Stomach (tissue), 9 donors: ENCODE data around the gene MACROD1. TPM values are rescaled to one million over a fixed set of nuclear protein-coding genes. Genes with fewer than 3 reads are reported as not detected.

ENCODE experiments used
- DNase-seq, 2 donors: peaks; one replicate each; pipeline versions ENCODE4 v3.0.0 to v3.0.0-alpha.2; 2013 to 2019
- H3K27ac ChIP-seq, 5 donors: fragments of 200-600 bp in 4 of 5; sonication (generic) in 4 of 5; one replicate each; pipeline ENCODE4 v1.5.1; 2013 to 2019; ENCODE audit warnings: mild to moderate bottlenecking in 1 of 5, moderate library complexity in 1 of 5
- H3K27me3 ChIP-seq, 3 donors: fragments of 200-600 bp; sonication (generic); one replicate each; pipeline ENCODE4 v1.5.1; 2017 to 2019; ENCODE audit warnings: mixed run types in 1 of 3
- H3K36me3 ChIP-seq, 4 donors: fragments of 200-600 bp; sonication (generic); 1 replicate in 3 of 4; 2 replicates in 1 of 4; pipeline ENCODE4 v1.5.1; 2016 to 2019
- H3K4me1 ChIP-seq, 4 donors: fragments of 200-600 bp; sonication (generic); one replicate each; pipeline ENCODE4 v1.5.1; 2016 to 2019
- H3K4me3 ChIP-seq, 4 donors: fragments of 200-600 bp; sonication (generic) in 3 of 4; one replicate each; pipeline ENCODE4 v1.5.1; 2016 to 2019; ENCODE audit warnings: mild to moderate bottlenecking in 1 of 4
- H3K9me3 ChIP-seq, 4 donors: fragments of 200-600 bp; sonication (generic); one replicate each; pipeline ENCODE4 v1.5.1; 2016 to 2019
- CTCF ChIP-seq, 7 experiments: fragments of 450-650 bp in 4 of 7; fragments of 200-600 bp in 3 of 7; sonication (generic) in 3 of 7; IDR thresholded peaks; one replicate each; pipeline ENCODE4 v1.5.1; 2016 to 2019; ENCODE audit warnings: antibody characterized with exemption in 7 of 7, control low read depth in 2 of 7, mild to moderate bottlenecking in 1 of 7
- EP300 ChIP-seq: sonication (generic); formaldehyde crosslinking; IDR thresholded peaks from one replicate; pipeline ENCODE4 v1.6.1; 2017; ENCODE audit warnings: antibody characterized with exemption
- POLR2A ChIP-seq, 4 donors: fragments of 450-650 bp; IDR thresholded peaks; one replicate each; pipeline ENCODE4 v1.6.1; 2016; ENCODE audit warnings: antibody characterized with exemption in 4 of 4, control low read depth in 2 of 4, mild to moderate bottlenecking in 1 of 4, moderate library complexity in 1 of 4
- POLR2AphosphoS5 ChIP-seq, 3 donors: sonication (generic); formaldehyde crosslinking; IDR thresholded peaks; one replicate each; pipeline ENCODE4 v1.6.1; 2016; ENCODE audit warnings: antibody characterized with exemption in 3 of 3
- WGBS, 5 donors: extraction: QIAGEN DNeasy Blood & Tissue Kit in 3 of 5; methylation state at CpG; one replicate each; pipeline versions ENCODE4 v1.1.5 to v1.1.7; 2013 to 2018; 5-methylcytosine and 5-hydroxymethylcytosine counted together
- intact Hi-C: fragments of 100-400 bp; cut with DNase I; formaldehyde crosslinking; loops from one replicate; pipeline ENCODE4 v1.15.1; 2023; ENCODE audit warnings: low total_unique reads
- polyA plus RNA-seq, 3 donors: library from polyadenylated mRNA; stranded (reverse); fragments of 200-250 nt; gene quantifications; one replicate each; pipeline ENCODE4 v1.2.3, GENCODE V29; 2013
- total RNA-seq, 5 donors: library from RNA; depleted of rRNA; stranded (reverse); fragments of >200 nt; gene quantifications; one replicate each; pipeline versions ENCODE4 v1.1.0 to v1.2.3, GENCODE V29; 2014 to 2016
- donor health status: healthy with polysubstance abuse.
- donor health status: Bipolar disorder and iron deficiency.
- donor health status: healthy.

MACROD1 gene
- total and polyA plus RNA-seq, 8 donors: 18.0 to 283 (median 47.4) TPM

GRCh38 chr11:64040684-64041322 lies 125.1 kb downstream of the MACROD1 start:
- H3K4me3 ChIP-seq: no peak overlapping the region

GRCh38 chr11:64039012-64039665 lies 126.8 kb downstream of the MACROD1 start:
- Histone ChIP-seq H3K27me3 (peaks cover 0 to 54% (median 29%) of the 10 kb centered on the region in 3 donors), H3K9me3 (no peaks in the 10 kb centered on the region), H3K4me1 (peaks cover 14 to 28% (median 19%) of the 10 kb centered on the region in 4 donors), H3K4me3 (no peak overlapping the region), H3K36me3 (no peaks in the 10 kb centered on the region), H3K27ac (no peak overlapping the region)
- intact Hi-C loops: no loop called here
- 78 to 87% (median 82%) methylated on average over 11 to 16 of the region's 16 CpGs for WGBS, 5 donors
- no peak for TF ChIP-seq POLR2A (IDR thresholded peaks at IDR 0.05)
- DNase-seq: no peak

More at GRCh38 chr11:64040684-64041322, 125.1 kb downstream of the MACROD1 start:
- H3K27ac ChIP-seq: no peak overlapping the region
- peak in 1 of 2 donors; percentile 59 for DNase-seq
- peak in 2 of 7 experiments; percentile 12 to 22 for TF ChIP-seq CTCF (IDR thresholded peaks at IDR 0.05)
- TF ChIP-seq POLR2AphosphoS5 (IDR thresholded peaks at IDR 0.05): no peak
- peaks cover 0 to 38% (median 16%) of the 10 kb centered on the region in 3 donors for H3K27me3 ChIP-seq
- no peaks in the 10 kb centered on the region for H3K36me3 ChIP-seq
- H3K9me3 ChIP-seq: no peaks in the 10 kb centered on the region
- H3K4me1 ChIP-seq: peaks cover 11 to 24% (median 15%) of the 10 kb centered on the region in 4 donors
- intact Hi-C loops: no loop called here
- WGBS, 5 donors: 53 to 64% (median 59%) methylated on average over 15 to 20 of the region's 20 CpGs

GRCh38 chr11:64038500-64038899 lies 127.4 kb downstream of the MACROD1 start:
- H3K27me3 ChIP-seq: peaks cover 0 to 60% (median 29%) of the 10 kb centered on the region in 3 donors

GRCh38 chr11:64037027-64037634 lies 128.8 kb downstream of the MACROD1 start:
- Histone ChIP-seq H3K36me3 (no peaks in the 10 kb centered on the region), H3K27me3 (peaks cover 0 to 72% (median 29%) of the 10 kb centered on the region in 3 donors), H3K27ac (peak overlapping the region in 1 of 5 donors; percentile 66), H3K4me1 (peaks cover 14 to 28% (median 19%) of the 10 kb centered on the region in 4 donors), H3K9me3 (no peaks in the 10 kb centered on the region), H3K4me3 (peak overlapping the region; percentile 51 to 62 (median 54))
- TF ChIP-seq POLR2A (IDR thresholded peaks at IDR 0.05): no peak
- no peak for TF ChIP-seq POLR2AphosphoS5 (IDR thresholded peaks at IDR 0.05)
- no peak for TF ChIP-seq CTCF (IDR thresholded peaks at IDR 0.05)
- TF ChIP-seq EP300: no peak
- DNase-seq: no peak
- intact Hi-C loops: no loop called here
- WGBS, 5 donors: 33 to 67% (median 37%) methylated on average over 3 to 23 of the region's 23 CpGs

More at GRCh38 chr11:64038500-64038899, 127.4 kb downstream of the MACROD1 start:
- intact Hi-C loops: no loop called here
- Histone ChIP-seq H3K9me3 (no peaks in the 10 kb centered on the region), H3K36me3 (no peaks in the 10 kb centered on the region), H3K4me3 (no peak overlapping the region), H3K27ac (no peak overlapping the region), H3K4me1 (peaks cover 14 to 28% (median 19%) of the 10 kb centered on the region in 4 donors)
- no peak for DNase-seq
- TF ChIP-seq POLR2A (IDR thresholded peaks at IDR 0.05) (no peak), CTCF (IDR thresholded peaks at IDR 0.05) (no peak), POLR2AphosphoS5 (IDR thresholded peaks at IDR 0.05) (no peak), EP300 (no peak)
- WGBS, 5 donors: 90 to 98% (median 96%) methylated on average over 3 to 4 of the region's 4 CpGs
